SK-N-SH (cell line): ENCODE data around the gene CPLX3. TPM values are rescaled to one million over a fixed set of nuclear protein-coding genes. Genes with fewer than 3 reads are reported as not detected.

Experiments used
- CTCF ChIA-PET: fragments of 300-600, 350-600 bp; formaldehyde crosslinking; extraction: SDS; loops from one replicate; lab custom pipeline; 2021; lab: Yijun Ruan, JAX
- POLR2A ChIA-PET: fragments of 350-600 bp; sonication (Branson Sonifier 250); formaldehyde crosslinking; extraction: SDS; loops from one replicate; lab custom pipeline; 2020; ENCODE audit warnings: antibody characterized with exemption, inconsistent platforms; lab: Yijun Ruan, JAX
- DNase-seq: peaks from one replicate; pipeline ENCODE4 v3.0.0; 2012
- H2AFZ ChIP-seq: fragments of 200-600 bp; sonication (generic); 2 replicates; pipeline ENCODE4 v1.8.1; 2016; ENCODE audit warnings: antibody characterized with exemption, mild to moderate bottlenecking, low read depth
- H3F3A ChIP-seq: fragments of 200-600 bp; sonication (generic); replicated peaks from 2 replicates; pipeline ENCODE3; 2016; ENCODE audit warnings: antibody characterized with exemption, mild to moderate bottlenecking; ENCODE audit not compliant: insufficient read depth
- H3K27ac ChIP-seq, 2 experiments: fragments of 200-500 bp in 1 of 2; fragments of 200-600 bp in 1 of 2; sonication (Bioruptor generic) in 1 of 2; sonication (generic), shearing (Covaris generic) in 1 of 2; 2 replicates each; pipeline versions ENCODE4 v1.5.1 to v1.6.1; 2014 to 2016; ENCODE audit warnings: low read depth in 2 of 2, inconsistent platforms in 1 of 2, low read length in 1 of 2, mild to moderate bottlenecking in 1 of 2, mixed read lengths in 1 of 2
- H3K27me3 ChIP-seq: fragments of 200-600 bp; sonication (generic), shearing (Covaris generic); 2 replicates; pipeline ENCODE4 v1.6.1; 2016; ENCODE audit warnings: mixed run types; ENCODE audit not compliant: insufficient read depth
- H3K36me3 ChIP-seq, 2 experiments: fragments of 200-500 bp in 1 of 2; fragments of 200-600 bp in 1 of 2; sonication (Bioruptor generic) in 1 of 2; sonication (generic) in 1 of 2; replicated peaks in 1 of 2; 2 replicates each; pipeline versions ENCODE3 to v1.5.1; 2014 to 2016; ENCODE audit warnings: low read length in 1 of 2, mild to moderate bottlenecking in 1 of 2; ENCODE audit not compliant: insufficient read depth in 2 of 2, control insufficient read depth in 1 of 2
- H3K4me1 ChIP-seq, 2 experiments: fragments of 200-500 bp in 1 of 2; fragments of 200-600 bp in 1 of 2; sonication (Bioruptor generic) in 1 of 2; sonication (generic), shearing (Covaris generic) in 1 of 2; 2 replicates each; pipeline versions ENCODE4 v1.5.1 to v1.6.1; 2014 to 2016; ENCODE audit warnings: low read depth in 1 of 2, low read length in 1 of 2, mixed run types in 1 of 2; ENCODE audit not compliant: insufficient read depth in 2 of 2, control insufficient read depth in 1 of 2
- H3K4me2 ChIP-seq: fragments of 200-600 bp; sonication (generic), shearing (Covaris generic); 2 replicates; pipeline ENCODE4 v1.6.1; 2017; ENCODE audit warnings: mixed run types
- H3K4me3 ChIP-seq, 2 experiments: fragments of 200-500 bp in 1 of 2; fragments of 200-600 bp in 1 of 2; sonication (Bioruptor generic) in 1 of 2; sonication (generic), shearing (Covaris generic) in 1 of 2; 2 replicates each; pipeline versions ENCODE4 v1.5.1 to v1.8.1; 2014 to 2016; ENCODE audit warnings: low read depth in 2 of 2, inconsistent platforms in 1 of 2, low read length in 1 of 2, mild to moderate bottlenecking in 1 of 2, mixed read lengths in 1 of 2, moderate library complexity in 1 of 2
- H3K79me2 ChIP-seq: fragments of 200-600 bp; sonication (generic); 2 replicates; pipeline ENCODE4 v1.8.1; 2017; ENCODE audit warnings: mild to moderate bottlenecking; ENCODE audit not compliant: insufficient read depth
- H3K9ac ChIP-seq: fragments of 200-600 bp; sonication (generic); 2 replicates; pipeline ENCODE4 v1.6.1; 2017; ENCODE audit warnings: mixed run types
- H3K9me2 ChIP-seq: fragments of 200-600 bp; sonication (generic); 2 replicates; pipeline ENCODE4 v1.6.1; 2017; ENCODE audit warnings: mixed run types
- H3K9me3 ChIP-seq: fragments of 200-600 bp; sonication (generic); 2 replicates; pipeline ENCODE4 v1.6.1; 2017; ENCODE audit warnings: mixed run types, mild to moderate bottlenecking, moderate library complexity
- H4K20me1 ChIP-seq: fragments of 200-600 bp; sonication (generic); 2 replicates; pipeline ENCODE4 v1.6.1; 2017; ENCODE audit warnings: mild to moderate bottlenecking, mixed run types; ENCODE audit not compliant: insufficient read depth
- CHD2 ChIP-seq: fragments of 150-350 bp; IDR thresholded peaks from 2 replicates; pipeline ENCODE4 v1.6.1; 2018; ENCODE audit warnings: low read length; ENCODE audit not compliant: partially characterized antibody
- FOXJ3 ChIP-seq: sonication (generic); formaldehyde crosslinking; IDR thresholded peaks from 2 replicates; pipeline ENCODE4 v1.5.1; 2020; ENCODE audit warnings: mild to moderate bottlenecking, missing genetic modification reagents
- FOXM1 ChIP-seq: IDR thresholded peaks from 2 replicates; pipeline ENCODE4 v1.4.0; 2012; ENCODE audit warnings: low read depth, mild to moderate bottlenecking
- GATA2 ChIP-seq: sonication (generic); formaldehyde crosslinking; IDR thresholded peaks from 2 replicates; pipeline ENCODE4 v1.5.0; 2020; ENCODE audit warnings: mild to moderate bottlenecking, missing genetic modification reagents
- MAX ChIP-seq: IDR thresholded peaks from 2 replicates; pipeline ENCODE4 v1.4.0; 2012; ENCODE audit warnings: low read depth
- MEF2A ChIP-seq: IDR thresholded peaks from 2 replicates; pipeline ENCODE4 v1.4.0; 2012; ENCODE audit warnings: low read depth, borderline replicate concordance
- MXI1 ChIP-seq: IDR thresholded peaks from 2 replicates; pipeline ENCODE4 v1.6.1; 2012; ENCODE audit warnings: mild to moderate bottlenecking, low read depth, low read length, improper control_type of control experiment
- RAD21 ChIP-seq: IDR thresholded peaks from 2 replicates; pipeline ENCODE4 v1.6.1; 2012; ENCODE audit warnings: mild to moderate bottlenecking, low read length
- RCOR1 ChIP-seq: fragments of 150-350 bp; IDR thresholded peaks from 2 replicates; pipeline ENCODE4 v1.6.1; 2017; ENCODE audit warnings: antibody characterized with exemption, low read length
- REST ChIP-seq: IDR thresholded peaks from 2 replicates; pipeline ENCODE4 v1.6.1; 2012; ENCODE audit warnings: mild to moderate bottlenecking, low read depth, low read length, moderate library complexity
- SMC3 ChIP-seq: IDR thresholded peaks from 2 replicates; pipeline ENCODE4 v1.6.1; 2012; ENCODE audit warnings: low read depth, low read length, improper control_type of control experiment
- TAF1 ChIP-seq: IDR thresholded peaks from 2 replicates; pipeline ENCODE4 v1.6.1; 2012; ENCODE audit warnings: low read depth, mild to moderate bottlenecking, low read length, moderate library complexity, borderline replicate concordance
- USF1 ChIP-seq: IDR thresholded peaks from 2 replicates; pipeline ENCODE4 v1.4.0; 2012; ENCODE audit warnings: low read depth, borderline replicate concordance
- ZBTB33 ChIP-seq: IDR thresholded peaks from 2 replicates; pipeline ENCODE4 v1.4.0; 2012; ENCODE audit warnings: low read depth, borderline replicate concordance
- WGBS: methylation state at CpG from one replicate; pipeline ENCODE4 v1.1.6; 2017; ENCODE audit warnings: low lambda C conversion rate; 5-methylcytosine and 5-hydroxymethylcytosine counted together
- polyA plus RNA-seq, 3 experiments: library from polyadenylated mRNA; depleted of rRNA; stranded (reverse); fragments of >200 nt; gene quantifications; 2 replicates each; pipeline ENCODE4 v1.2.3, GENCODE V29; 2012

Gene CPLX3
- polyA plus RNA-seq, 1 of the 3 experiments (the other 2 are of a cell fraction), result not detected

- Histone ChIP-seq H3K4me1 (no peaks in the 10 kb centered on the region), H3K9me2 (no peaks in the 10 kb centered on the region), H2AFZ (no peak overlapping the region), H3K36me3 (peaks cover 0 to 55% of the 10 kb centered on the region in 2 experiments), H3K79me2 (peaks cover 13% of the 10 kb centered on the region), H3K9ac (no peak overlapping the region), H3K4me3 (no peak overlapping the region), H3K27me3 (no peaks in the 10 kb centered on the region), H3F3A (no peaks in the 10 kb centered on the region), H3K27ac (no peak overlapping the region), H4K20me1 (peaks cover 38% of the 10 kb centered on the region), H3K4me2 (no peak overlapping the region), H3K9me3 (no peaks in the 10 kb centered on the region)
- 85% methylated on average over 8 of the region's 18 CpGs for WGBS
- ChIA-PET CTCF (interaction anchor here (0.8 to 3.0 kb wide), 11 partner anchors 8 to 166 kb away, joined by 3 to 43 read pairs (median 4); partner anchors contain the start of gene CSK), POLR2A (no interaction called here)
- TF ChIP-seq FOXJ3 (CRISPR knock-in tag) (no peak), TAF1 (no peak), SMC3 (no peak), GATA2 (CRISPR knock-in tag) (no peak), RCOR1 (no peak), REST (no peak), MEF2A (no peak), FOXM1 (no peak), ZBTB33 (no peak), CHD2 (no peak), RAD21 (no peak), MAX (no peak), MXI1 (no peak), USF1 (no peak)
- DNase-seq, result no peak
Observed at GRCh38 chr15:74801311-74801997, 25.0 kb upstream of the CPLX3 start.
